Stimulated activated CD4-positive, alpha-beta T cell treated with anti-CD3 and anti-CD28 coated beads, TNF-alpha, amount 100 ng/mL, for 24 hours (primary cell): Measurements from ENCODE around the gene TFDP3.

Experiments used
- DNase-seq, 3 experiments: peaks; one replicate each; pipeline ENCODE4 v3.0.0-alpha.2; 2020; ENCODE audit warnings: low read depth in 3 of 3

TFDP3 gene

GRCh38 chrX:133188631-133189030 lies 29.5 kb downstream of the TFDP3 start:
- DNase-seq, result no peak

DNA sequence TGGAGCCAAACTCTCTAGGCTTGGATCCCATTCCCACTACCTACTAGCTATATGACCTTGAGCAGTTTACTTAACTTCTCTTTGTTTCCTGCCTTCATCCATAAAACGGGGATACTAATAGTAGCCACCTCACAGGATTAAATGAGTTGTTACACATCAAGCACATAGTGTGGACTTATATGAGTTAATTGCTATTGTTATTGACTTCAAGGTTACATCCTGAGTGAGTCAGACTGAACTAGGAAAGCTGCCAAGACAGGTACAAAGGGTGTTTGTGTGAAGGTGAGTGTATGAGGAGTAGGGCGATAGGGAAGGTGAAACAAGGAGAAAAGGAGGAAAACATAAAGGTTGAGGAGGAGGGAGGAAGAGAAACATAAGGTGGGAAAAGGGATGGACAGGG lies 32.2 kb downstream of the TFDP3 start:
- DNase-seq, result no peak

GRCh38 chrX:133185119-133185518 lies 33.0 kb downstream of the TFDP3 start:
- no peak for DNase-seq

- no peak for DNase-seq
Measured at GRCh38 chrX:133183806-133184205, 34.3 kb downstream of the TFDP3 start.

GRCh38 chrX:133179500-133179899 lies 38.7 kb downstream of the TFDP3 start:
- no peak for DNase-seq

GRCh38 chrX:133177202-133177601 lies 41.0 kb downstream of the TFDP3 start:
- no peak for DNase-seq

DNA sequence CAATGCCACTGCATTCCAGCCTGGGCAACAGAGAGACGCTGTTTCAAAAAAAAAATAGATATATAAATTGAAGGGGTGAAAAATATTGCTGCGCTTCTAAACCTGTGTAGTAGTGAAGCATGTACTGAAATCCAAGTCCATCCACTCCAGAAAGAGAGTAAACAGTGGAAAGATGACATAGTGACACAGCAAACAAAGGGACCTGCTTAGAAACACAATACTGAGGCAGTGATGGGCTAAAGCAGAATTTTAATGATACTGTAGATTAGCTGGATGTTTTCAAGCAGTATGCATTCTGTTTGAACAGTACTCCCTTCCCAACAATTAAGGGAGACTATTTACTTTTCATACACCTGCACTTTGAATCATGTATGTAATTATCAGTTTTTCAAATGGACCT lies 42.5 kb downstream of the TFDP3 start:
- DNase-seq, result no peak

GRCh38 chrX:133175162-133175561 lies 43.0 kb downstream of the TFDP3 start:
- no peak for DNase-seq

DNA sequence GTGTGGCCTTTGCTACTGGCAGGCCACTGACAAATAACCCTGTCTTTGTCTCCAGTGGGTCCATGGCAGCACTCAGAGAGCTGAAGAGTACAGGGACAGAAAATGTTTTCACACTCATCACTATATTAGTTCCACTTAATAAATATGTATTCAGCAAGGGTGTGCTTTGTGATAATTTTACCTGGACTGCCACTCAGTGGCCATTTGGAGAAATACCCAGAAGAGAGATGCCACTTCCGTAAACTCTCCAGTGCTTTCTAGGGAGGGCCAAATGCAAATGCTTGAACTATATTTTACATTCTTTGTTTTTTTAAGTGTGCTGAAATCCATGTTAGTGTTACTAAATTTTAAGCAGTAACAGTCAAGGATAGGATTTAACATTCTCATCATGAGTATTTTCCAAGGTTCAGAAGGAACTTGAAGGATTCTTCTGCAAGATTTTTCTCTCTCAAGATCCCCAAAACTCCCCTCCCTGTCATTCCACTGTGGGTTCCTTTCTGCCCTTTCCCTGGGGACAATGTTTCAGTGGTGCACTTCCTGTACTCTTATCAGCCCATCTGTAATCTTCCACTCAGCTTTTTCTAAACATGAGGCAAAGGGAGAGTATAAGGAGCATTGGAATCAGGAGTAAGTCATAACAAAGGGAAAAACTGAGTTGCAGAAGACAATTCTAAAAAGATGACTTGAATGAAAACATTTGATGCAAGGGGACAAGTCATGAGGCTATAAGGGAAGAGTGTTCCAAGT lies 46.0 kb downstream of the TFDP3 start:
- DNase-seq, result no peak
